Vagina (tissue), 2 donors: Measurements from ENCODE around the gene VWA5B2. TPM values are rescaled to one million over a fixed set of nuclear protein-coding genes. Genes with fewer than 3 reads are reported as not detected.
A peak's percentile ranks its signal among the peaks of the same experiment; 100 is the strongest.

Source experiments
- DNase-seq, 2 donors: peaks; one replicate each; pipeline ENCODE4 v3.0.0-alpha.2; 2017; ENCODE audit errors: extremely low spot score in 2 of 2
- H3K27ac ChIP-seq: fragments of 200-600 bp; sonication (generic); one replicate; pipeline ENCODE4 v1.5.1; 2019
- H3K27me3 ChIP-seq: fragments of 200-600 bp; sonication (generic); one replicate; pipeline ENCODE4 v1.5.1; 2019
- H3K36me3 ChIP-seq, 2 donors: fragments of 200-600 bp; sonication (generic); one replicate each; pipeline ENCODE4 v1.5.1; 2017 to 2019
- H3K4me1 ChIP-seq: fragments of 200-600 bp; sonication (generic); one replicate; pipeline ENCODE4 v1.5.1; 2019
- H3K4me3 ChIP-seq, 2 donors: fragments of 200-600 bp; sonication (generic); 1 replicate in 1 of 2; 2 replicates in 1 of 2; pipeline ENCODE4 v1.5.1; 2016 to 2019
- H3K9me3 ChIP-seq: fragments of 200-600 bp; sonication (generic); one replicate; pipeline ENCODE4 v1.5.1; 2019
- POLR2A ChIP-seq, 2 donors: fragments of 450-650 bp; IDR thresholded peaks; one replicate each; pipeline ENCODE4 v1.6.1; 2017; ENCODE audit warnings: antibody characterized with exemption in 2 of 2, mild to moderate bottlenecking in 2 of 2, moderate library complexity in 2 of 2
- POLR2AphosphoS5 ChIP-seq, 2 donors: sonication (generic); formaldehyde crosslinking; IDR thresholded peaks; one replicate each; pipeline ENCODE4 v1.9.0; 2017; ENCODE audit warnings: antibody characterized with exemption in 2 of 2, mild to moderate bottlenecking in 2 of 2, low read depth in 1 of 2; ENCODE audit not compliant: insufficient read depth in 1 of 2
- intact Hi-C: fragments of 100-400 bp; cut with DNase I; formaldehyde crosslinking; loops from one replicate; pipeline ENCODE4 v1.15.1; 2023
- total RNA-seq: library from RNA; depleted of rRNA; stranded (reverse); fragments of >200 nt; gene quantifications from one replicate; pipeline ENCODE4 v1.2.3, GENCODE V29; 2016
- TF ChIP-seq, protein P1 (sequence below), 3 experiments: fragments of 450-650 bp in 2 of 3; fragments of 200-600 bp in 1 of 3; sonication (generic) in 1 of 3; IDR thresholded peaks; one replicate each; pipeline ENCODE4 v1.5.1; 2017 to 2019; ENCODE audit warnings: antibody characterized with exemption in 3 of 3, mild to moderate bottlenecking in 2 of 3, moderate library complexity in 2 of 3

The VWA5B2 gene
- total RNA-seq, 1 donor from 2014 or later: 0.98 TPM

DNA sequence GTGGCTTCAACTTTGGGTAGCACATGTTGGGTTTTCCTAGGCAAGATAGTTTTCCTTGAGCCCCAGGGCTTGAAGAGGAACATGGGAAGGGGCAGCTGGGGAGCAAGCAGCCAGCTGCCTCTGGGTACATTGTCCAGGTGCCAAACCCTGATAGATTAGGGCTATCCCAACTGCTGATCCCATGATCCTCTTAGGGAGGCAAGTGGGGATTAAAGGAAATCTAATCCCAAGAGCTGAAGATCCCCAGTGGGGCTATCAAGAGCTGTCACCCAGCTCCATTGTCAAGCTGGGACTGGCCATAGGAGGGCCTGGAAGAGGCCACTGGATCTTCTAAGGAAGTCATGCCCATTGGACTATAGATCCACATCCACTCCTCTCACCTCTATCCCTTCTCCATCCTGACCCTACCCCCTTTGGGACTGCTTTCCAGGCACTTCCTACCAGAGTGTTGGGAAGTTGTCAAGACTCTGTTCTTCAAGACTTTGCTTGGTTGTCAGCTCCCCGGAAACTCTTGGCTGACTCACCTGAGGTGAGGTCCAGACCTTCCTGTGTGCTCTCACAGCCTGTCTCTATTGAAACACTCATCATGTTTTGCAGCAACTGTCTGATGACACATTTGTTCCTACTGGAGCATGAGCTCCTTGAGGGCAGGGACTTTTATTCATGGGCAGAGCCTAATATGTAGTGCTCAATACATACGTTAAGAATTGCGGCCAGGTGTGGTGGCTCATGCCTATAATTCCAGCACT, 26.1 kb downstream of the VWA5B2 start:
- Histone ChIP-seq H3K4me3 (no peak overlapping the region), H3K4me1 (peaks cover 9% of the 10 kb centered on the region), H3K9me3 (no peaks in the 10 kb centered on the region), H3K27ac (no peak overlapping the region), H3K27me3 (no peaks in the 10 kb centered on the region), H3K36me3 (peaks cover 0 to 5% of the 10 kb centered on the region in 2 donors)
- TF ChIP-seq, protein P1, sequence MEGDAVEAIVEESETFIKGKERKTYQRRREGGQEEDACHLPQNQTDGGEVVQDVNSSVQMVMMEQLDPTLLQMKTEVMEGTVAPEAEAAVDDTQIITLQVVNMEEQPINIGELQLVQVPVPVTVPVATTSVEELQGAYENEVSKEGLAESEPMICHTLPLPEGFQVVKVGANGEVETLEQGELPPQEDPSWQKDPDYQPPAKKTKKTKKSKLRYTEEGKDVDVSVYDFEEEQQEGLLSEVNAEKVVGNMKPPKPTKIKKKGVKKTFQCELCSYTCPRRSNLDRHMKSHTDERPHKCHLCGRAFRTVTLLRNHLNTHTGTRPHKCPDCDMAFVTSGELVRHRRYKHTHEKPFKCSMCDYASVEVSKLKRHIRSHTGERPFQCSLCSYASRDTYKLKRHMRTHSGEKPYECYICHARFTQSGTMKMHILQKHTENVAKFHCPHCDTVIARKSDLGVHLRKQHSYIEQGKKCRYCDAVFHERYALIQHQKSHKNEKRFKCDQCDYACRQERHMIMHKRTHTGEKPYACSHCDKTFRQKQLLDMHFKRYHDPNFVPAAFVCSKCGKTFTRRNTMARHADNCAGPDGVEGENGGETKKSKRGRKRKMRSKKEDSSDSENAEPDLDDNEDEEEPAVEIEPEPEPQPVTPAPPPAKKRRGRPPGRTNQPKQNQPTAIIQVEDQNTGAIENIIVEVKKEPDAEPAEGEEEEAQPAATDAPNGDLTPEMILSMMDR (IDR thresholded peaks at IDR 0.05): no peak
- TF ChIP-seq POLR2A (IDR thresholded peaks at IDR 0.05): no peak
- no peak for TF ChIP-seq POLR2AphosphoS5 (IDR thresholded peaks at IDR 0.05; ENCODE audit: insufficient read depth in 1 of 2, low read depth in 1 of 2)
- intact Hi-C loops: no loop called here
- DNase-seq: no peak

DNA sequence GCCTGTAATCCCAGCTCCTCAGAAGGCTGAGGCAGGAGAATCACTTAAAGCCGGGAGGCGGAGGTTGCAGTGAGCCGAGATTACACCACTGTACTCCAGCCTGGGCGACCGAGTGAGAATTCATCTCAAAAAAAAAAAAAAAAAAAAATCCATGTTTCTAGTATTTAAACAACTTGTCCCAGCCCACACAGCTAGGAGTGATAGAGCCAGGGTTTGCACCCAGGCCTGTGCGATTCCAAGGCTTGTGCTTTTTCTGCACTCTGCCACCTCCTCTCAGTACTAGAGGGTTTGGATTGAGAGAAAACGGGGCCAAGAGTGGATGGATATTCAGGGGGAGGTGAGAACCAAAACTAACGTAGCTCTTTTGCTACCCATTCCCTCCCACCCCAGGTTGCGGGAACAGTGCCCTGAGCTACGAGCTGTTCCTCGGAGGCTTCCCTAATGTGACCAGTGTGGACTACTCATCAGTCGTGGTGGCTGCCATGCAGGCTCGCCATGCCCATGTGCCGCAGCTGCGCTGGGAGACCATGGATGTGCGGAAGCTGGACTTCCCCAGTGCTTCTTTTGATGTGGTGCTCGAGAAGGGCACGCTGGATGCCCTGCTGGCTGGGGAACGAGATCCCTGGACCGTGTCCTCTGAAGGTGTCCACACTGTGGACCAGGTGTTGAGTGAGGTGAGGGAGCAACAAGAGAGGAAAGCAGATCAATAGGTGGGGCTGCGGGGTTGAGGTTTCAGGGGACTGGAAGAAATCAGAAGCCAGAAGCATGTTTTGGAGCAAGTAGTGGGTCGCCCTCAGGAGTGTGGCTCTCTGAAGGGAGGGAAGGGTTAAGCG, 27.9 kb downstream of the VWA5B2 start:
- Histone ChIP-seq H3K27ac (no peak overlapping the region), H3K4me3 (no peak overlapping the region), H3K9me3 (no peaks in the 10 kb centered on the region), H3K27me3 (peaks cover 3% of the 10 kb centered on the region), H3K36me3 (peaks cover 0 to 5% of the 10 kb centered on the region in 2 donors), H3K4me1 (peaks cover 21% of the 10 kb centered on the region)
- DNase-seq: peak in 1 of 2 donors; percentile 91
- intact Hi-C loops: no loop called here
- TF ChIP-seq POLR2AphosphoS5 (IDR thresholded peaks at IDR 0.05; ENCODE audit: insufficient read depth in 1 of 2, low read depth in 1 of 2): no peak
- no peak for TF ChIP-seq POLR2A (IDR thresholded peaks at IDR 0.05)
- TF ChIP-seq, protein P1 (IDR thresholded peaks at IDR 0.05): no peak

DNA sequence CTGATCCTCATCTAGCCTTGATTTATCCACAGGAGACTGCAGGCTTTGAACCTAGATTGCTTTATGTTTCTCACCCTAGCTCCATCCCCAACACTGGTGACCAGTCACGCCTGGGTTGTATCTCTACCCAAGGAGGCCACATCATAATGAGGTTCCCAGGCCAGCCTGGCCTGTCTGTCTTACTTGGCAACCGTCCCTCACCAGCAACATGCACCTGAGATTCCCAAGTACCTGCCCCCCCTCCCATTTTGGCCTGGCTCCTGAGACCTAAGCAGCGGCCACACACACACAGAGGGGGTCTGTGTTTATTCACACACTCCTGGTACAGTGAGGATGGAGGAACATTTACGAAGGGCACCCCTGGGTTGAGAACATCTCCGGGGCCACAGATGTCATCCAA, 29.5 kb downstream of the VWA5B2 start:
- intact Hi-C loops: no loop called here
- H3K27ac ChIP-seq: no peak overlapping the region
- H3K27me3 ChIP-seq: peaks cover 9% of the 10 kb centered on the region
- peaks cover 0 to 5% of the 10 kb centered on the region in 2 donors for H3K36me3 ChIP-seq
- no peak for DNase-seq
- no peak overlapping the region for H3K4me3 ChIP-seq
- no peaks in the 10 kb centered on the region for H3K9me3 ChIP-seq
- TF ChIP-seq POLR2A (IDR thresholded peaks at IDR 0.05) (no peak), POLR2AphosphoS5 (IDR thresholded peaks at IDR 0.05; ENCODE audit: insufficient read depth in 1 of 2, low read depth in 1 of 2) (no peak)
- TF ChIP-seq, protein P1 (IDR thresholded peaks at IDR 0.05): no peak
- H3K4me1 ChIP-seq: peaks cover 24% of the 10 kb centered on the region

DNA sequence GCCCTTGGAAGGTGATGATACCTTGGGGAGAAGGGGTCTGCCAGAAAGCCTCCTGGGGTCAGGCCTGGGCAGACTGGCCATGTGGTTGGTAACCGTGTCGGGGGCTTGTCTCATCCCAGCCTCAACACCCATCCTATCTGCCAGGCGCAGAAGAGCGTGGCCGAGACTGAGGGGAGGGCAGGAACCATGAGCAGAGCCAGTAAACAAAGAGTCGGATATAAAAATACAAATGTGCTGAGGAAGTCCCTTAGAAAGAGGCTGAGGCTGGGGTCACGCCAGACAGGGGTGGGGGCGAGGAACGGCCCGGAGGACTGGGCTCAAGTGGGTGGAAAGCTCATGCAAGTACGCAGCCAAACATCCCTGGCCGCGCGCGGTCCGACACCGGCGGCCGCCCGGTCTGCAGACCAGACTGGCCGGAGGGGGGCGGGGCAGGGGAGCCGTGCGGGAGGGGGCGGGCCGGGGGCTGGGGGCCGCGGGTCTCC, 30.1 kb downstream of the VWA5B2 start:
- Histone ChIP-seq H3K27ac (no peak overlapping the region), H3K4me1 (peaks cover 24% of the 10 kb centered on the region), H3K4me3 (no peak overlapping the region), H3K9me3 (no peaks in the 10 kb centered on the region), H3K27me3 (peaks cover 9% of the 10 kb centered on the region), H3K36me3 (peaks cover 0 to 5% of the 10 kb centered on the region in 2 donors)
- intact Hi-C loops: no loop called here
- no peak for DNase-seq
- TF ChIP-seq, protein P1 (IDR thresholded peaks at IDR 0.05): no peak
- TF ChIP-seq POLR2A (IDR thresholded peaks at IDR 0.05) (no peak), POLR2AphosphoS5 (IDR thresholded peaks at IDR 0.05; ENCODE audit: insufficient read depth in 1 of 2, low read depth in 1 of 2) (no peak)
